ENCODE results near the gene TMTC4. TPM values are rescaled to one million over a fixed set of nuclear protein-coding genes. Genes with fewer than 3 reads are reported as not detected.
"Not testable (repeated sequence)": the region's sequence is repeated elsewhere in the genome, so short reads cannot be mapped to it uniquely, and the experiment has no call there.

Gene TMTC4
- total RNA-seq, 2 donors from 2014 or later, result 16.1 to 18.1 TPM

- not testable (repeated sequence) for ATAC-seq (replicated peaks in 1 of 2); H3K27ac Mint-ChIP-seq; DNase-seq; H3K9me3 Mint-ChIP-seq; H3K4me3 Mint-ChIP-seq
- Mint-ChIP-seq H3K4me1 (ENCODE audit: low read depth) (peaks cover 27% of the 10 kb centered on the region), H3K36me3 (ENCODE audit: insufficient read depth in 2 of 2) (peaks cover 3 to 11% of the 10 kb centered on the region in 2 donors), H3K27me3 (ENCODE audit: low read depth) (peaks cover 11% of the 10 kb centered on the region)
These were observed 2.5 kb upstream of the TMTC4 start for GRCh38 chr13:100677128-100677527.

DNA sequence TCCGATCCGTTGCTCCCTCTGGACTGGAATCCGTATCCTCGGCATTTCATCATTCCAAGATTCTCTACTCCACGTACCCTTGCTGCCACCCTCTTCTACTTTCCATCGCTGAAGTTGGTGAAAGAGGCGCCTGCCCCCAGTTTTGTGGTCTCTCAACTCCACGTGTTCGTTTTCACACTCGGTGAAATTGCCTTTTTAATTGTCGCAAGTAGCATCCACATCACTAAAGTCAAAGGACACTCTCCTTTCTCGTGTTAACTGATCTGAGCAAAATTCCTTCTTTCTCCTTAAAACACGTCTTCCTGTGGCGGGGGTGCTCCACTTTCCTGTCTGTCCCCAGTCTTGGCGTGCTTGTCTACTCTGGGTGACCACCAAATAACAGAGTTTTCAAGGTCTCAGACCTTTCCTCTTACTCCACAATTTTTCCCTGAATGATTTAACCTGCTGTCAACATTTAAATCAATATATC is 1.1 kb upstream of the TMTC4 start:
- peak overlapping the region; percentile 88 to 91 for H3K4me3 Mint-ChIP-seq
- H3K36me3 Mint-ChIP-seq (ENCODE audit: insufficient read depth in 2 of 2), result peaks cover 3 to 11% of the 10 kb centered on the region in 2 donors
- peaks cover 11% of the 10 kb centered on the region for H3K27me3 Mint-ChIP-seq (ENCODE audit: low read depth)
- ATAC-seq (replicated peaks in 1 of 2) (no peak), DNase-seq (no peak)
- peak overlapping the region; percentile 79 for H3K27ac Mint-ChIP-seq
- H3K4me1 Mint-ChIP-seq (ENCODE audit: low read depth), result peaks cover 28% of the 10 kb centered on the region
- H3K9me3 Mint-ChIP-seq, result no peaks in the 10 kb centered on the region

GRCh38 chr13:100674872-100675660 is 471 bp upstream of the TMTC4 start:
- Mint-ChIP-seq H3K4me1 (ENCODE audit: low read depth) (peaks cover 28% of the 10 kb centered on the region), H3K36me3 (ENCODE audit: insufficient read depth in 2 of 2) (peaks cover 3 to 11% of the 10 kb centered on the region in 2 donors), H3K27me3 (ENCODE audit: low read depth) (peaks cover 11% of the 10 kb centered on the region), H3K9me3 (no peaks in the 10 kb centered on the region), H3K27ac (peak overlapping the region; percentile 79), H3K4me3 (peak overlapping the region; percentile 88 to 91)
- peak; percentile 94 for ATAC-seq (replicated peaks in 1 of 2)
- DNase-seq, result peak; percentile 99

GRCh38 chr13:100673713-100674571 is 653 bp downstream of the TMTC4 start:
- H3K27ac Mint-ChIP-seq, result peak overlapping the region; percentile 97
- no peaks in the 10 kb centered on the region for H3K9me3 Mint-ChIP-seq
- peak overlapping the region; percentile 95 to 97 for H3K4me3 Mint-ChIP-seq
- ATAC-seq (replicated peaks in 1 of 2), result peak; percentile 33 to 36
- peaks cover 3 to 11% of the 10 kb centered on the region in 2 donors for H3K36me3 Mint-ChIP-seq (ENCODE audit: insufficient read depth in 2 of 2)
- H3K27me3 Mint-ChIP-seq (ENCODE audit: low read depth), result peaks cover 11% of the 10 kb centered on the region
- H3K4me1 Mint-ChIP-seq (ENCODE audit: low read depth), result peaks cover 28% of the 10 kb centered on the region
- peak; percentile 47 to 55 for DNase-seq

GRCh38 chr13:100673376-100673712 is 1.3 kb downstream of the TMTC4 start:
- H3K4me3 Mint-ChIP-seq, result peak overlapping the region; percentile 95 to 97
- H3K27me3 Mint-ChIP-seq (ENCODE audit: low read depth), result peaks cover 11% of the 10 kb centered on the region
- H3K4me1 Mint-ChIP-seq (ENCODE audit: low read depth), result peaks cover 28% of the 10 kb centered on the region
- DNase-seq, result no peak
- ATAC-seq (replicated peaks in 1 of 2), result no peak
- peaks cover 3 to 12% of the 10 kb centered on the region in 2 donors for H3K36me3 Mint-ChIP-seq (ENCODE audit: insufficient read depth in 2 of 2)
- no peaks in the 10 kb centered on the region for H3K9me3 Mint-ChIP-seq
- no peak overlapping the region for H3K27ac Mint-ChIP-seq

DNA sequence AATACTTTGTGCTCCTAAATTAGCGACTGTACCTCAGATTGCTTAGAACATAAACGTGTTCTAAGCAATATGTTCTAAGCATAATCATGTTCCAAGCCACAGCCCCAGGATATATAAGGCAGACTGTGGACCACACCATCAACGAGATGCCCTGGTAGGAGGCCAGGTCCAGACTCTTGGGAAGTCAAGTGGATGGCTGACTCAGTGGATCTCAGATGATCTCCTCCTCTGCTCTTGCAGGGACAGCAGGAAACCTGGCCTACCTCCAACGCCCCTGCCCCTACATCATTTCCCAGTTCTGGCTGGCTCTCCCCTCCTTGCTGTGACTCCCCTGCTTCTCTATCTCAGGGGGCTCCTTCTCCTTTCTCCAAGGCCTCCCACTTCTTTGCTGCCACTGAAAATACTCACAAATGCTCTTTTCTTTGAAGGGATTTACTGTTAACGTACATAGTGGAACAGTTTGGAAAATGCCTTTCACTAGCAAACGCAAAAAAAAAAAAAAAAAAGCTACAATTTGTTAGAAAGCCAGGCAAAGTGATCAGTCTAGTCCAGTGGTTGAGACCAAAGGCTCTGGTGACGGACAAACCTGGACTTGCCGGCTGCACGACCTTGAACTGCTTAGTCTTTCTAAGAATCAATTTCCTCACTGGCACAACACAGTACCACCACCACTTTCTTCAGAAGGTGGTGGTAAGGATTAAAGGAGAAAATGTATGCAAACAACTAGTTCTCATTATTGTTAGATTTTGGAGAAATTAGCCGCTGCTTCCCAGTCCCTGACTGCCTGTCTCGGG is 3.0 kb downstream of the TMTC4 start:
- Mint-ChIP-seq H3K36me3 (ENCODE audit: insufficient read depth in 2 of 2) (peaks cover 3 to 13% of the 10 kb centered on the region in 2 donors), H3K4me3 (no peak overlapping the region), H3K4me1 (ENCODE audit: low read depth) (peaks cover 28% of the 10 kb centered on the region), H3K9me3 (no peaks in the 10 kb centered on the region), H3K27ac (no peak overlapping the region), H3K27me3 (ENCODE audit: low read depth) (peaks cover 11% of the 10 kb centered on the region)
- DNase-seq (no peak), ATAC-seq (replicated peaks in 1 of 2) (no peak)

- H3K27ac Mint-ChIP-seq, result no peak overlapping the region
- DNase-seq, result no peak
- peaks cover 13% of the 10 kb centered on the region for H3K4me1 Mint-ChIP-seq (ENCODE audit: low read depth)
- H3K9me3 Mint-ChIP-seq, result no peaks in the 10 kb centered on the region
- no peaks in the 10 kb centered on the region for H3K27me3 Mint-ChIP-seq (ENCODE audit: low read depth)
- no peak overlapping the region for H3K4me3 Mint-ChIP-seq
- peaks cover 4 to 6% of the 10 kb centered on the region in 2 donors for H3K36me3 Mint-ChIP-seq (ENCODE audit: insufficient read depth in 2 of 2)
- ATAC-seq (replicated peaks in 1 of 2), result no peak
These were observed 6.2 kb downstream of the TMTC4 start for GRCh38 chr13:100668408-100668807.

DNA sequence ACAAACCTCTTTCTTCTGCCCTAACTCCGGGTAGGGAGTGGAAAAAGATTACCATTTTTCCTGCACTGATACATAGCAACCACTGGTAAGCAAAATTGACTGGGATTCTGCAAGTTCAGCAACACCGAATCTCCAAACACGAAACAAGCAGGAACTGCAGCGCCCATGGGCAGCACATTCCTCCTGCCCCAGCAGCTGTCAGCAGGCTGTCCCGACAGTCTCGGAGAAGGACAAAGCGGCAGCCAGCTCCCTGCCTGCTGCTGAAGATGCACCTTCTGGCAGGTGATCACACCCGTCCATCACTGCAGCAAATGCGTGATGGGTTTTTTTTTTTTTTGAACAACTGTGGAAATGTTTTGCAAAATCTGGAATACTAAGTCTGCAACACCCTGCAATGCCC is 6.7 kb downstream of the TMTC4 start:
- Mint-ChIP-seq H3K36me3 (ENCODE audit: insufficient read depth in 2 of 2) (peaks cover 4 to 11% of the 10 kb centered on the region in 2 donors), H3K27ac (no peak overlapping the region)

DNA sequence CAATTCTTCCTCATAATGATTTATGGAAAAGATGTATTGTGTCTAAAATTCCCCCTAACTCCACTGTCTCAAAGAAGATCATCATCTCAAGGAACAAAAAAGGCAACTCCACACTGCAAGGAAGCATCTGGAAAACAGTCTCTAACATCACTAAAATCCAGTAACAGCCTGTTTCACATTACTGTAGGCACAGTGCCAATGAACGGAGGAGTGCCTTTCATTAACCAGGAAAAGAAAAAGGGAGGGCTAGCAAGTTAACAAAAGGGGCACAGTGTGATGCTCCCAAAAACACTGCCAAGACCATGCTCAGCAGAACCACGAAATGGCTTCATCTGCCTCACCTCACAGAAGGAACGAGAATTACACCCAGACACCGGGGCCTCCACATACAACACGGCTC is 8.5 kb downstream of the TMTC4 start:
- no peak overlapping the region for H3K27ac Mint-ChIP-seq
- no peak overlapping the region for H3K4me3 Mint-ChIP-seq
- no peaks in the 10 kb centered on the region for H3K4me1 Mint-ChIP-seq (ENCODE audit: low read depth)
- H3K27me3 Mint-ChIP-seq (ENCODE audit: low read depth), result no peaks in the 10 kb centered on the region
- DNase-seq (no peak), ATAC-seq (replicated peaks in 1 of 2) (no peak)
- peaks cover 4 to 15% of the 10 kb centered on the region in 2 donors for H3K36me3 Mint-ChIP-seq (ENCODE audit: insufficient read depth in 2 of 2)
- no peaks in the 10 kb centered on the region for H3K9me3 Mint-ChIP-seq

More for the DNA sequence above, 6.7 kb downstream of the TMTC4 start:
- no peaks in the 10 kb centered on the region for H3K27me3 Mint-ChIP-seq (ENCODE audit: low read depth)
- no peaks in the 10 kb centered on the region for H3K9me3 Mint-ChIP-seq
- DNase-seq (no peak), ATAC-seq (replicated peaks in 1 of 2) (no peak)
- peaks cover 8% of the 10 kb centered on the region for H3K4me1 Mint-ChIP-seq (ENCODE audit: low read depth)
- H3K4me3 Mint-ChIP-seq, result no peak overlapping the region

DNA sequence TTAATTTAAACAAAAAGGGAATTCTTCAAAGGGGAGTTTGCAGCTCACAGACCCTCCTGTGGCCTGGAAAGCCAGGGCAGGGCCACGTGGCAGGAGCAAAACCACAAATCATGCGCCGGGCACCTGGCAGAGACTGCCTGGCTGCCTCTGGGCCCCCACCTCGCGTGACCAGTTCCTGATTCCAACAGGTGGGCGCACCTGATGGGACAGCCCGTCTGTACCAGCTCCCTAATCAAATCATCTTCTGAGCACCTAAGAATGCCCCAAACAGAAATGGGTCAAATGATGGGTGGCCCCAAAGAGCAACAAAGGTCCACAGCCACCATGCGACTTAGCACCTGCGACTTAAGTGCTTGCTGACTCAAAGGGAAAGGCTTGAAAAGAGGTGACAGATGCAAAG is 9.2 kb downstream of the TMTC4 start:
- no peak for ATAC-seq (replicated peaks in 1 of 2)
- H3K4me1 Mint-ChIP-seq (ENCODE audit: low read depth), result no peaks in the 10 kb centered on the region
- H3K27ac Mint-ChIP-seq, result no peak overlapping the region
- H3K9me3 Mint-ChIP-seq, result no peaks in the 10 kb centered on the region
- no peak for DNase-seq
- H3K4me3 Mint-ChIP-seq, result no peak overlapping the region
- peaks cover 4 to 15% of the 10 kb centered on the region in 2 donors for H3K36me3 Mint-ChIP-seq (ENCODE audit: insufficient read depth in 2 of 2)
- H3K27me3 Mint-ChIP-seq (ENCODE audit: low read depth), result no peaks in the 10 kb centered on the region

- Mint-ChIP-seq H3K36me3 (ENCODE audit: insufficient read depth in 2 of 2) (peaks cover 4 to 15% of the 10 kb centered on the region in 2 donors), H3K9me3 (no peaks in the 10 kb centered on the region), H3K4me1 (ENCODE audit: low read depth) (no peaks in the 10 kb centered on the region), H3K27me3 (ENCODE audit: low read depth) (no peaks in the 10 kb centered on the region), H3K4me3 (no peak overlapping the region), H3K27ac (peak overlapping the region; percentile 33)
- ATAC-seq (replicated peaks in 1 of 2), result no peak
- no peak for DNase-seq
These were observed 10.3 kb downstream of the TMTC4 start for GRCh38 chr13:100664171-100664900.
